GM21717 (cell line): ENCODE data around the gene ABCD3.

ENCODE experiments used
- ATAC-seq: cut with Tn5 transposase; IDR thresholded peaks from one replicate; pipeline ENCODE4 v1.9.1; 2021; ENCODE audit warnings: mild to moderate bottlenecking, moderate library complexity; ENCODE audit not compliant: unreplicated experiment

Gene ABCD3

DNA sequence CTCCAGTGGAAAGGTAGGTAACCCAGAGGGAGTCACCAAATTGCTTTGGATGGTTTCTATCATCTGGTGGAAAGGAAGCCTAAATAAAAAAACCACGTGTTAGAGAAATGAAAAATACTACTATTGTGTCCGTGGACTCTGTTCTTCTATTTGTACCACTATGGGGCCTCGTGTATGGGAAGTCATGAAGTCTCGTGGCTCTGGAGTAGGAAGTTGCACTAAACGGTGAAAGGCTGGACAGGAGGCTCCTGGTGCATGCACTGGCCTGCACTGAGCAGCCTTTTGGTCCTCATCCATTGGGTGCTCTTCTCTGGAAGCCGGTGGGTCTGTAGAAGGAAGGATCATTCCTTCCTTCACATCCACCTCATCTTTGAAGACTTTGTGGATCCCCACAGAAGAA is 106.3 kb downstream of the ABCD3 start:
- ATAC-seq: no peak

DNA sequence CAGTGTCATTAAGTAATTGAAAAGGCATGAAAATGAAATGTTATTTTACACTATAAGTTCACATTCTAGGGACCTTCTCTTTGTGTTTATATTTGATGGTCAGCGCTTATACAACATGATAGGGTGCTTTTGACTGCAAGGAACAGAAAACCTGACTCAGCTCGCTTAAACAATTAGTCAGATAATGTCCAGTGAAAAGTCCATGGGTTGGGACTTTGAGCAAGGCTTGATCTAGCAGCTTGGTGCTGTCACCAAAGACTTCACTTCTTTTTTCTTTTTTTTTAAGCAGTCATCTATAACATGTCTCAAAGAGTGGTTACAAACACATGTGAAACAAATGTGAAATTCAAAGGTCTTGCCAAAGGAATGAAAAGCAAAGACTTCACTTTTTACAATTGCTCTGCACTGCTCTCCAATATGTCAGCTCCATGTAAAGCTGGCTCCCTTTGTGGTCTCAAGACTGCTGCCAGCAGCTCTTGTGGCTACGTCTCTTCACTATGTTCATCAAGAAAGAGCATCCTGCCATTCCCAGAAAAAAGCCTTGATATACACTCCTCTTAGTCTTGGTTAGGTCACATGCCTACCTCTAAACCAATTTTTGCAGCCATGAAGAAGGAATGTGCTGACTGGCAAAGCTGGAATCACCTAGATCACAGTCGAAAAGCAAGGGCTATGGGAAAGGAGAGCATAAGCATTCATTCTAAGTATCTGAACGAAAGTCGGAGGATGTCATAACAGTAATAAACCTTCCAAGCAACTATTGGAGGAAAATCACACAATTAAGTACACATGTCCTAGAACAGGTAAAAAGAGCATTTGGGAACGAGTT is 108.2 kb downstream of the ABCD3 start:
- no peak for ATAC-seq

DNA sequence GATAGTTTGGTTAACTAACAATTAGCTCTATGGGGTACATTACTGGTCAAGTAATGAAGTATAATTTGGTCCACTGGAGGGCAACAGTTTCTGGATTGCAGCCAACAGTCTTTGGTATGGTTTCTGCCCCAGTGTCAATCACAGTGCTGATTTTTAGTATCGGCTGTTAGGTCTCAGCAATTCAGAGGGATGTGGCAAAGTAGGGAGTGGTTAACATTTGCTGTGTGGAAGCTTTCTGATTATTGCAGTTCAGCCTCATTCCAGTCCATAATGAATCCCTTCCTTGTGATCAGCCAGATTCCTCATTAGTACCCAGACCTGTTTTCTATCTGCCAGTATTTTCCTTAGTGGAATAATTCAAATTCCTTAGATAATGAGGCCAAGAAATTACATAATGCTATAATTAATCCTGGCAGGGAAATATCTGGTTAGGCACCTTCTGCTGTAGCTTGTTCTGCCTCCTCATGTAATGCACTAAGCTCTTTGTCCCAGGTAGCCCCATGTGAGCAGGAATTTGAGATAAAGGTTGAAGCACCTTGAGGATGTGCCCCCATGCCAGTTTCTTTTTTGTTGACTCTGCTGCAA is 109.3 kb downstream of the ABCD3 start:
- ATAC-seq: no peak

DNA sequence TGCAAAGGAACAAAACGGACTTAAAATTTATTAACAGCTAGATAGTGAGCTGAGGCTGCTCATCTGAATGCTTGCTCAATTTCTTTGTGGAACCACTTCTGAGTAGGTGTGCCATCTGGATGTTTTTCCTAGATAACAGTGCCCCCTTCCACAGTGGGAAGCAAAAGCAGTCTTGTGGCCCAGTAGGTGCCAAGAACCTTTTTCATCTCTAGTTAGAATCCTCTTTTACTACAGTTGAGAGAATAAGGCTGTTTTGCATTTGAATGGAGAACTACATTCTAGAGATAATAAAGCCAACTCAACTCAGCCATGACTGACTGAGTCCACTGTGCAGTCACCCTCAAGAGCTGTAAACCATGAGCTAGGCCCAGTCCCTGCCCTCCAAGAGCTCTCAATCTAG is 110.1 kb downstream of the ABCD3 start:
- ATAC-seq: no peak

DNA sequence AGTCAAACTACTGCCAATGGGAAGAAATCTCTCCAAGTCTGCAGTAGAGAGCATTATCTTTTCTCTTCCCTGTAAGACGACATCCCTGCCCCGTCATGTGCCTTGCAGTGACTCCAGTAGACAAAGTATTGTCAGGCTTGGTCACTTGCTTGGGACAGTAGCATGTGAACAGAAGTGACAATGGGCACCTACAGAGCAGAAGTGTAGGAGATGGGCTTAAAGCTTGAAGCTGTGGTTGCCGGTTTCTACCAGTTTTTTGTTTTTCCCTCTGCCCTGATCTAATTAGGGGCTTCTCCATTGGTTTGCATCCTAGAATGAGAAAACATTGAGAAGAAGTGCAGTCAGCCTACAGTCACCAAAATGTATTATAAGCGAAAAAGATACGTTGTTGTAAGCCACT is 110.6 kb downstream of the ABCD3 start:
- ATAC-seq: no peak

DNA sequence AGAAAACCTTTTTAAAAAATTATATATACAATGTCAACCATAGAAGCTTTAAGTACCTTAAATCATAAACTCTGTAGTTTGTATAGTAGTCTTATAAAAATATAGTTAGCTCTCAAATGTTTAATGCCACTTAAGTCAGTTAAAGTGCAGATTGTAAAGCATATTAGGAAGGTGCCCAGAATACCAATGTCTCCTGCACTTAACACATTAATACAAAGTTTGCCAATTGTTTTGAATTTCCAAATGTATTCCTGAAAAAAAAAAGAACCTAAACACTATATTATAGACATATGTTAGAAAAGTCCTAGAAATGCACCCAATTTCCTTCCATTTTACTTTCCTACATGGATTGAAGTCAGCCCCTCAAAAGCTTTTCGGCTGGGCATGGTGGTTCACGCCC is 111.2 kb downstream of the ABCD3 start:
- no peak for ATAC-seq

DNA sequence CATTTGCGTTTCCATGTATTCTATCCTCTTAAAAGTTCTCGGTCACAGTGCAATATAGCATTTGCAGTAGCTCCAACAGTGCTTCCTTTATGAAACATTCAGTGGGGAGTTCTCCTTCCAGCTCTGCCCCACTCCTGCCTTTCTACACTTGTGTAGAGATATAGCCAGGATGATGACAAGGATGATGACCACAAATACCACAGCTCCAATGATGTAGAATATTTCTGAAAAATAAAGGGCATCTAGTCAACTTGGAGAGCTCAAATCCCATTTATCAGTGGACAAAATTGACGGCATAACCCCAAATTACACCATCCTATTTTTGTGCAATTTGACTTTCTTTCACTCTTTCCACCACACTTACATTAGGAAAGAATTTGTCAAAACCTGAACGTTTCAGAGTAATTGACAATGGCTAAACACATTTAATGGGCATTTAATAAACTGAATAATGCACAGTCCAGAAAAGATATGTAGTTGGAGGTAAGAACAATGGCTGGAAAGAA is 112.2 kb downstream of the ABCD3 start:
- ATAC-seq: no peak

DNA sequence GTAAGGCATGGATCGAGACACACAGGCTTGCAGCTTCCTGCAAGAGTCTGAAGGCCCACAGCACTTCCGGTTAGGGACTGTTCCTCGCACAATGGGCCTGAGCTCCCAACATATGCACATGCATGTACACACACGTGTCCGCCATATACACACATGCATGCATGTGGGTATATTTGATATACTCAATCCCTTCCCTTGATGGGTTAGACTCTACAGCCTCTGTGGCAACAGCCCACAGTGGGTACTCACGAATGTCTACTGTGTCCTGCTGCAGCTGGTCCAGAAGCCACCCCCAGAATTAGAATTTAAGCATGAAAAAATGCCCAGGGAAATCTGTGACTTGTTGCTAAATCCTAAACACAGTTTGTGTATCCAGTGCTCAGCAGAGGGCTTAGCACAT is 113.5 kb downstream of the ABCD3 start:
- no peak for ATAC-seq

DNA sequence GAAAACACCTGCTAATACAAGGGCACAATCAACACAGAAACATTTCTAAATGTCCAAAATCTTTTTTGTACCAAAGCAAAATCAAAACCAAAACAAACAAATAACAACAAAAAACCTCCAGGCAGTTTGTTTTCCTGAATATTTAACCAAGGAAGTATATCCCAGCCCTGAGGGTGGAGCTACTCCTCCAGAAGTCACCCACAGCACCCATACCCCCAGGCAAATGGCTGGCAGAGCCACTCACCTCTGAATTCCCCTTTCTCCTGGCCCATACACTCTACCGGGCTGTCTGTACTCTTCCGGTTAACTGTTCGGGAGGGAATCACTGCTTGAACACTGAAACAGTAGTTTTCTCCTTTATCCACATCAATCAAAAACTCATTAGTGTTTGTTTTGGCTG is 113.9 kb downstream of the ABCD3 start:
- ATAC-seq: no peak

DNA sequence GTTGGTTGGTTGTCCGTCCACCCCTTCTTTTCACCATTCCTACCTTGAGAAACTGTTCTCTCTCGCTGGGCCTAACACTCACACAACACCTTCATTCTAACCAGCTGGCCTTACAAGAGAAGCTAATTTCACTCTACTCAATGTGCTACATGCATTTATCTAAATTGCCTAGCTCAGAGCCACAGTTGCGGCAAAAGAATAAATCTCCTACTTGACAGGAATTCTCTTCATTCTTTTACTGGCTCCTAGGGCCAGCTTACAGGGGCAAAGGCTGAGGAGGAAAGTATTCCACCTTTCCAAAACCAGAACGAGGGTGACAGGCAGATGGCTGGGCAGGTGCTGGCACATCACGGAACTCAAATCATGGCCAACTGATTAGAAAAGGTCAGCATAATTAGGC is 116.9 kb downstream of the ABCD3 start:
- no peak for ATAC-seq

DNA sequence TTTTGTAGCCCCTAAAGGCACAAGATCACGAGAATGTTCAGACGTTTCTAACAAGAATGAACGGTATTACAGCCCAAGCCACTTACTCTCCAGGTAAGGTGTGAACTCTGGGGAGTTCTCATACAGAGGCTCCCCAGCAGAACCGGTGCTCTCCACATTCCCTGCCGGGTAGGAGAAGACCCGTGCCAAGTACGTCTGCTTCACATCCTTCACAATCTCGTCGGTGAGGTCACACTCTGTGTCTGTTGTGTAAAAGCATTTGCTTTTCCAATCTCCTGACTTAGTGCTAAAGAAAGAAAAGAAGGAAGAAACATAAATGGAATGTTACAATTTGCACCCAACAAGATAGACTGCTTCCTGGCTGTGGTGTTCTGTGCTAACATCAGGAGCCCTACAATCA is 117.7 kb downstream of the ABCD3 start:
- ATAC-seq: no peak

DNA sequence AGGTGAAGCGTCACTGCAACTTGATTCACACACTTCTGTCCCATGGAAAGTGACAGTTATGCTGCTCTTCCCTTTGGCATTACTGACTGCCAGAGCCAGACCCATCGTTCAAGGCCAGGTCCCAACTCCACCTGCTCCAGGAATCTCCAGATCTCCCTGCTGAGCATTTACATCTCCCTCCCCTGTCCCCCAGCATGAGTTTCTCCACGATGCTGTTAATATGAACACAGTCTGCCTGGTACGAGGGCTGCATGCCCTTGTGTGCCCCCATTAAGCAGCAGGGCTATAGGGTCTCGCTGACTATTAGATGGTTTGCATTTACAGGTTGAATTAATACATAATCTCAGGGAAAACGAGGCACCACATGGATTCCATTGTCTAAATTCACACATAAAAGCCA is 119.1 kb downstream of the ABCD3 start:
- ATAC-seq: no peak

DNA sequence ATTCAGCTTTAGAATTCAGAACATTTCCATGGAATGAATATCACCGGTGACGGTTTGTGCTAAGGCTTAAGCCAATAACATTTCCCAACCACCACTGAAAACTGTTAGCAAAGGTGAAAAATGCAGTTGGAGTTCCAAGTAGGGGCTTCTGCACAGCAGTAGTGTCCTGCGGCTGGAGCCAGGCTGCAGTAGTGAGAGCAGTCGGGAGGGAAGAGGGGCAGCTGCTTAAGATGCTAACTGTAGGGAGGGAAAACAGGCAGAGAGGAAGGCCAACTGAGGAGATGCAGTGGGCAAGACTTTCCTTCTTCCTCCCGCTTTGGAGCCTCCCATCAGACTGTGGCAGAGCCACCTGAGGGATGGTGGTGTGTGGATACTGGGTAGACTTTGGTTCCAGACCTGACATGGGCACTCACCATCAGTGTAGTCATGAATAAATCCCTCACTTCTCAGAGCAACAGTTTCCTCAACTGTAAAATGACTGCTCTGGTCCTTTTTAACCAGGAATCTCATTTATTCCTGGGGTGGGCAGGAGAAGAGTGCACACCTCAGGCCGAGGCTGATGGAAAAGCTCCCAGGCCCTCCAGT is 120.1 kb downstream of the ABCD3 start:
- no peak for ATAC-seq

DNA sequence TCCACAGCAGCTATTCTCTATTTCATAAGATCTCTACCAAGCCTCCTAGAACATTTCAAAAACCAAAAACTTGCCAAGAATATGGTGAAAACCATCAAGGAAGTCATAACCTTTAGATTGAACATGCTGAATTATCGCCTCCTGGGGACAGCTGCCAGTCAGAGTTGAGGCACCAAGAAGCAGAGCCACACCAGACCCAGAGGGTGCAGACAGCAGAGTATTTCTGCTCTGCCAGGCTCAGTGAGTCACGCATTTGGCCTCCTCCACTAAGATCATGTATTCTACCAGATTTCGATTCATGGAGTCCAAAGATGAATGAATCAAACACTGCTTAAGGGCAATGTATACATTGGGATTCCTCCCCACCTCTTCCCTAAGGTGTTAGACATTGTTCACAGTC is 121.3 kb downstream of the ABCD3 start:
- no peak for ATAC-seq

DNA sequence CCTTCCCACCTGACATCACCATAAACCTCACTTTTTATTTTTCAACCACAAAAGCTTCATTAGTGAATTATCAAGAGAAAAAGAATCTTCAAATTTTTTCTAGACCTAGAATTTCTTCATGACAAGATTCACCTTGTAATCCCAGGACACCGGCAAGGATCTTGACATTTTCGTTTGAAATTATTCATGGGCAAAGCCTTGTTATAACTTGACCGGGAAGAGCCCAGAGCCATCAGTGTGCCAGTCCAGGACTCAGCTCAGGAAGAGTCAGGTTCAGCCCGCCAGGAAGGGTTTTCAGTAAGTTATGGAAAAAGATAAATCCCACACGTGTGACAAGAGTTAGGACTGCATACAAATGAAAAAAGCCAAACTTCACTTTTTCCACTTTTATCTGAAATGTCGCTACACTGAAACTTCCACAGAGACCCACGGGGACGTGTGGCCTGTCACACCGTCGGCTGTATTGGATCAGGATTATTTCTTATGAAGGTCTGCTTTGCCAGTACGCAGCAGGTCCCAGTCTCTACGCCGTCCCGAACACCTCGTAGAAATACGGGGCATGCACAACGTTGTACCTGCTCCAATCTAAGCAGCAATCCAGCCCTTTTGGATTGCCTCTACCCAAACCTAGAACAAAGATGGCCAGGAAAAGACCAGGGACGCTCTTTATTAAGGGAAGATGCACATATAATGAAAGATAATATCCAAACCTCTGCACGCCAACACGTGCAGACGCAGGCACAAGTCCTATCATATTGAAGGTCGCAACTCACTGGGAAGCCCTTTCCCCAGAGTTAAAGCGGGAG is 122.5 kb downstream of the ABCD3 start:
- no peak for ATAC-seq

DNA sequence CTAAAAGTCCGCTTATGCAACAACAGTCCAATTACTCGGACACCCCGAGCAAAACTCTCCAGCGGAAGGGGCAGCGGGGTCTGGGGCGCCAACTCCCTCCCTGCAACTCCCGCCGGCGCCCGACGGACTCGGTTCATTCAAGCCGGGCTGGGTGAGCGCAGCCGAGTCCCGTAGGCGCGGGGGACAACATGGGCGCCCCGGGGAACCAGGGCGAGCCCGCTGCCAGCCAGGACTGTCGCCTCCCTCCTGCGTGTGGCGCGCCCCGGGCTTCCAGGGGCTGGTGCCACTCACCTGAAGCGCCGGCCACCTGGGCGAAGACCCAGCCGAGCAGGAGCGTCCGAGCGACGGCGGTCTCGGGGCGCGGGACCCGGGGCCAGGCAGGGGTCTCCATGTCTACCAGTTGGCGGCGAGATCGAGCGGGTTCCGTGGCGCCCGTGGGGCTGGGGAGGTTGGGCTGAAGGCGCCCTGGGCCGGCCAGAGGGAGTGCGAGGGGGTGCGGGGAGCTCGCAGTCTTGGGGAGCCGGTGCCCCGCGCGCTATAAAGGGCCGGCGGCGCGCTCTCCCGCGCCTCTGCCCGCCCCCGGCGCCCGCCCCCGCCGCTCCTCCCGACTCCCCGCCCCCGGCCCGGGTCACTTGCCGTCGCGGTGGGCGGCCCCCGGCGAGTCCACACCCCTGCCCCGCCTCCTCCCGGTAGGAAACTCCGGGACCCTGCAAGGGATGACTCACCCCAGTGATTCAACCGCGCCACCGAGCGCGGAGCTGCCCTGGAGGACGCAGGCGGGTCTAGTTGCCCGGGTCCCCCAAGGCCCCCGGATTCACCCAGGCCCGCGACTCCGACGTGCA is 123.3 kb downstream of the ABCD3 start, which contains the start of gene F3:
F3 (minus strand) TSS at position 514 of the 842 bp plus-strand sequence; CDS start at position 391, 123 bp downstream.
- ATAC-seq: peak; percentile 85

DNA sequence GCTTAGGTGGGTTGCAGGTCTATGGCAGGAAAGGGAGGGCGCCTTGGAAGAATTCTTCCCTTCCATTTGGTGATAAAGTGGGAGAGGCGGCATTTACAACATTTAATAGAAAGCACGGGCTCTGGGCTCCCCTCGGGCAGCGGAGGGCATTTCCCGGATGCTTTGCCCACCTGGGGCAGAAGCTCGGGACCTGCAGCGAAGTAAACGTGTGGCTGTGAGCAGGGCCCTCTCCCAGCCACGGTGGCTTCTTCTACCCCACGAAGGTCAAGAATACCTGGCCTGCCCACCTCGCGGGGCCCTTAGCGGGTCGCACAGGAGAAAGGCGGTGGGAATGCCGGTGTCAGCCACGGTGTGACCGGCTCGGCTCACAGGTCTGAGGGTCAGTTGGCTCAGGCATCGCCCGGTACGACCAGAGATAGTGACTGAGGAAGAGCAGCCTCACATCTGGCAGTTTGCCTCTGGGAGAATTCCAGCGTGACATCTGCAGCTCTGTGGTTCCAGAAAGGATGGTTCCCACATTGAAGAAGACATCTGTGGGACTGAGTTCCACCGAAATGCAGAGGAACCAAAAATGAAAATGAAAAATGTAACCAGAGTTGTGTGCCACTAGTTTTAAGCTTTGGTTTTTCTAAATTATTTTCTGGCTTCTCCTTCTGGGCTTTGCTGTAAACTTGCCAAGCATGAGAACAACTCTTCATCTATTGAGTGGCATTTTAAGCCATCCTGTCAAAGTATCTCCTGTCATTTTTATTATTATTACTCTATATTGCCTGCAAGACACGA is 124.1 kb downstream of the ABCD3 start:
- ATAC-seq: peak; percentile 23

DNA sequence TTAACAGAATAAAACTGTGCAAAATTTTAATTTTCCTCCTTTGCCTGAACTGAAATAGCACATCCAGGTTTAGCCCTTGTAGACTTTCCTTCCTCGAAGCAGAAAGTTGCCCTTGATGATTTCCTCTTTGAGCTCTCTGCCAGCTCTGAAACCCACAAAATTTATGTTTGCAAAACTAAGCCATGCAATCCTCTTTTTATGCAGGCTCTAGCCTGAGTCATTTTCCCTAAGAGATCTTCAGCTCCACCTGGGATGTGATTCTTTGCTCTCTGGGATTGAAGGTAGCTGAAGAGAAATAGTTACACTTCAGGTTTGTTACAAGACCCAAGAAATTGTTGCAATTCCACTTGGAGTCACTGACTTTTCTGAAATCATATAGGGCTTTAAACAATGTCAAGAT is 124.8 kb downstream of the ABCD3 start:
- ATAC-seq: no peak

DNA sequence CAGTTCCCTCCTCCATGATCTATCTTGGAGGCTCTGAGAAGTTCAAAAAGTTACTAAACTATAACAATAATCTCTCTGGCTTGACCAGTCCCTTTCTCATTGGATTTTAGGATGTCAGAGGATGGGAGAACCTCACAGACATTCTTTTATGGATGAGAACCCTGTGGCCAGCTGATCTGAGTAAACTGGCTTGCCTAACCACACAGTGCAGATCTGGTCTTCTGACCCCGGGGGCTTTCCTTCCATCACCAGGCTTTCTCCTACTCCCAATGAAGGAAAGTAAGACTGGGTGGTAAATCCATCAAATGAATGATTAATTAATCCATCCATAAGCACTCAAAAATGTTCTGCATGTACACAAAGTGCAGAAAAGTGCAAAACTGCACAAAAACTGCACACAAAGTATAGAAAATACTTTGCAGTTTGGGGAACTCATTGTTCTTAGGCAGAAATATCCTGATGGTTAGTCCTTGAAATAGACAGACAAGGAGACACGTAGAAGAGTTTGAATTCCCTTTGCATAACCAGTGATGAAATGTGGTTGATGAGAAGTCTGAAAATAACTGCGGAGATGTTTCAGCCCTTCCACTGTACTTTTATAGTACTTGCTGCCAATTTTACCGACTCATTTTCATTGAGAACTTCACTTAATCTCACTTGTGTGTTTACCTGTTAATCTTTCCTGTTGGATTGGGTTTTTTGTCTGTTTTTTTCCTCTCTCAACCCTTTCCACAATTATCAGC is 125.9 kb downstream of the ABCD3 start:
- no peak for ATAC-seq
